ENCODE data around the gene PLXNA4.

DNA sequence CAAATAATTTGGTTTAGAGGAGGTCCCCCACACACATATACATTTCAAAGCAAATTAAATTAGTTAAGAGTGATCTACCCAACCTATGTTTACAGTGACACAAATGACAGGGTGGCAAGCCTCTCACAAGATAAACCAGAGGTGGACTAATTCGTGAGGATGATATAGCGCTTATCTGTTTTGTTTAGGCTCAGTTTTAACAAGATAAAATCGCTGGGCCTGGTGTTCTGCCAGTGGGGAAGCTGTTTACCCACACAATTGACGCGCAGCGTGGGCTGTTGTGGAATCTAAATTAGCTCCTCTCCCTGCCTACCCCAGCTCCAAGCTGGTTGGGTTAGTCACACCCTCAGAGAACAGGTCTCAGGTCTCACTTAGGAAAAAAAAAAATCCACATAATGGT, 16.7 kb upstream of the PLXNA4 start:
- TF ChIP-seq EZH2 (IDR thresholded peaks at IDR 0.05; ENCODE audit: insufficient read depth, poor library complexity, severe bottlenecking) (no peak), EZH2phosphoT487 (IDR thresholded peaks at IDR 0.05; ENCODE audit: insufficient read depth, low read depth) (no peak)

Data from GM23248 (cell line).